ENCODE data around the gene SPDYE6. TPM values are rescaled to one million over a fixed set of nuclear protein-coding genes. Genes with fewer than 3 reads are reported as not detected.

Gene SPDYE6
- total and polyA plus RNA-seq, 7 experiments from 2014 or later: 0.14 to 0.51 (median 0.25) TPM; not detected in 4

- H3K9me3 Mint-ChIP-seq: peaks cover 0 to 2% (median 0%) of the 10 kb centered on the region in 11 donors
- Histone ChIP-seq H3K9me3 (ENCODE audit: control insufficient read depth in 2 of 3, low read length in 3 of 3) (no peaks in the 10 kb centered on the region), H3K36me3 (ENCODE audit: control insufficient read depth in 2 of 3, insufficient read depth in 3 of 3, low read length in 3 of 3) (peaks cover 0 to 33% (median 4%) of the 10 kb centered on the region in 3 experiments), H3K4me1 (ENCODE audit: control insufficient read depth in 2 of 2, insufficient read depth in 2 of 2, low read length in 2 of 2) (peaks cover 9 to 15% of the 10 kb centered on the region in 2 donors), H3K27me3 (ENCODE audit: control insufficient read depth in 2 of 2, insufficient read depth in 2 of 2, low read length in 2 of 2) (no peaks in the 10 kb centered on the region), H3K27ac (ENCODE audit: low read depth, low read length) (peak overlapping the region; percentile 86), H3K4me3 (ENCODE audit: low read length) (peak overlapping the region; percentile 92)
- ATAC-seq (no peak), DNase-seq (no peak)
- peaks cover 12 to 35% (median 22%) of the 10 kb centered on the region in 7 donors for H3K4me1 Mint-ChIP-seq
- no peaks in the 10 kb centered on the region for H3K27me3 Mint-ChIP-seq
- POLR2A ChIA-PET: interaction anchor here (0.6 to 2.5 kb wide), 14 partner anchors 8 to 114 kb away, joined by 3 to 17 read pairs (median 5); partner anchors contain the start of genes ALKBH4 and LRWD1
- H3K4me3 Mint-ChIP-seq: peak overlapping the region; percentile 89 to 98 (median 96)
- CTCF ChIA-PET: interaction anchor here (0.8 to 2.3 kb wide), 3 partner anchors 13 to 70 kb away, joined by 4 to 5 read pairs (median 4); no protein-coding TSS in a partner anchor
- peaks cover 0 to 15% (median 10%) of the 10 kb centered on the region in 5 donors for H3K36me3 Mint-ChIP-seq
- intact Hi-C loops (cut with micrococcal nuclease): loop anchor here (1.0 to 5.0 kb wide), 11 partner anchors 8 to 679 kb away; partner anchors contain the start of genes ALKBH4 (in 2 of the 2), LRWD1 (in 2 of the 2), ARMC10 (in 1 of the 2) and ORAI2 (in 1 of the 2)
- H3K27ac Mint-ChIP-seq: peak overlapping the region; percentile 87 to 99 (median 98)
Measured at GRCh38 chr7:102396710-102397019, 40.4 kb upstream of the SPDYE6 start.

DNA sequence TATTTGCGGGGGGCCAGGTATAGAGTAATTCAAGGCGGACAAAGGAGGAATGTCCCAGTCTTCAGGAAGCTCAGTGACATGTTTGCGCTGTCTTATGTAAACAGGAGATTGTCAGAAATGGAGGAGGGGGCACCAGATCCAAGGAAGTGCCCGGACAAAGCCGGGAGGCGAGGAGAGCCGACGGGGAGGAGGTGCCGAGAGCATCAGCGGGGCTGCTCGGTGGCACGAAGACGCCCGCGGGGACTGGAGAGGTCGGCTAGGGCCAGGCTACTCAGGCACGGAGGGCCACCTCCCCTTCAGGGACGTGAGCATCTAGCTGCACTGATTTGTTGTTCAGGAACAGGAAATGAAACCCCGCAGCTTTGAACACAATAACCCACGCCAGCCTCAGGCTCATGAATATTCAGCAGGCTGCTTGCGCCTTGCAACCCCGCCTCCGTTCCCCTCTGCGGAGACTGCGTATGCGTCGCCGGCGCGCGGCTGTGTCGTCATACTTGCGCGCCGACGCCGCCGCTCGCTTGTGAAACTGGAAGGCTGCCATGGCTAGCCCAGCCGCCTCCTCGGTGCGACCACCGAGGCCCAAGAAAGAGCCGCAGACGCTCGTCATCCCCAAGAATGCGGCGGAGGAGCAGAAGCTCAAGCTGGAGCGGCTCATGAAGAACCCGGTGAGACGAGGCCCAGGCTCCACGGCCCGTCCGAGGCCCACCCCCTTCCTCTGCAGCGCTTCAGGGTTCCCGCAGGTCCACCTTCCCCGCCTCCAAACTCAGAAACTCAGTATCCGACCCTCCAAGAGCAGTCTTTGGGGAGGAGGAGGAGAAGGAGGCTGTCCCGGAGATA is 39.8 kb upstream of the SPDYE6 start, which contains the start of gene PRKRIP1:
Gene PRKRIP1, plus strand, starts transcription at position 491 of the 837 bp plus-strand sequence. Its CDS starts 49 bp downstream, at position 540.
- Histone ChIP-seq H3K4me3 (ENCODE audit: low read length) (peak within 1 kb of the TSS; percentile 92), H3K4me1 (ENCODE audit: control insufficient read depth in 2 of 2, insufficient read depth in 2 of 2, low read length in 2 of 2) (peaks cover 9 to 15% of the 10 kb centered on the region in 2 donors), H3K27me3 (ENCODE audit: control insufficient read depth in 2 of 2, insufficient read depth in 2 of 2, low read length in 2 of 2) (no peaks in the 10 kb centered on the region), H3K36me3 (ENCODE audit: control insufficient read depth in 2 of 3, insufficient read depth in 3 of 3, low read length in 3 of 3) (peaks cover 0 to 30% (median 4%) of the 10 kb centered on the region in 3 experiments), H3K27ac (ENCODE audit: low read depth, low read length) (peak within 1 kb of the TSS; percentile 86), H3K9me3 (ENCODE audit: control insufficient read depth in 2 of 3, low read length in 3 of 3) (no peaks in the 10 kb centered on the region)
- Mint-ChIP-seq H3K9me3 (peaks cover 0 to 2% (median 0%) of the 10 kb centered on the region in 11 donors), H3K4me1 (peaks cover 12 to 34% (median 22%) of the 10 kb centered on the region in 7 donors), H3K27ac (peak within 1 kb of the TSS; percentile 87 to 99 (median 98)), H3K4me3 (peak within 1 kb of the TSS; percentile 89 to 98 (median 96)), H3K36me3 (peaks cover 0 to 14% (median 9%) of the 10 kb centered on the region in 5 donors), H3K27me3 (no peaks in the 10 kb centered on the region)
- intact Hi-C loops (cut with micrococcal nuclease): loop anchor here (1.0 to 5.0 kb wide), 11 partner anchors 8 to 679 kb away; partner anchors contain the start of genes ALKBH4 (in 2 of the 2), LRWD1 (in 2 of the 2), ARMC10 (in 1 of the 2) and ORAI2 (in 1 of the 2)
- peak; percentile 99 for ATAC-seq
- peak; percentile 58 to 95 (median 89) for DNase-seq
- POLR2A ChIA-PET: interaction anchor here (0.6 to 2.5 kb wide), 18 partner anchors 9 to 115 kb away, joined by 3 to 17 read pairs (median 5); partner anchors contain the start of genes ALKBH4 and LRWD1
- CTCF ChIA-PET: interaction anchor here (0.6 to 1.2 kb wide), 6 partner anchors 54 to 587 kb away, joined by 3 to 4 read pairs (median 3); no protein-coding TSS in a partner anchor

DNA sequence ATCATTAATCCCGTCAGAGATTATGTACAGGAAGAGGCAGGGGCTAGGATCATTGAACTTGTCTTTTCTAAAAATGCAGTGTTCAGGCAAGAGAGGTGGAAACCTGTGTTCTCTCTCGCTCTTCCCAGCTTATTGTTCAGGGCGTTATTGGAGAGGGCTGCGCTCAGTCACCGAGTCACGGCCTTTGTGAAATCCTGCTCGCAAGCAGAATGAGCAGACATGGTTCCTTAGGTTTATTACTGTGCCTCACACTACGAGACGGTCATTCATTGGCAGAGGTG is 39.3 kb upstream of the SPDYE6 start:
- peak overlapping the region; percentile 86 for H3K27ac ChIP-seq (ENCODE audit: low read depth, low read length)
- Mint-ChIP-seq H3K4me3 (peak overlapping the region; percentile 89 to 98 (median 96)), H3K27me3 (no peaks in the 10 kb centered on the region), H3K27ac (peak overlapping the region; percentile 87 to 99 (median 98)), H3K4me1 (peaks cover 12 to 30% (median 22%) of the 10 kb centered on the region in 7 donors), H3K9me3 (peaks cover 0 to 2% (median 0%) of the 10 kb centered on the region in 11 donors), H3K36me3 (peaks cover 0 to 10% (median 4%) of the 10 kb centered on the region in 5 donors)
- DNase-seq: peak in 1 of 9 donors; percentile 16
- no peaks in the 10 kb centered on the region for H3K27me3 ChIP-seq (ENCODE audit: control insufficient read depth in 2 of 2, insufficient read depth in 2 of 2, low read length in 2 of 2)
- H3K4me1 ChIP-seq (ENCODE audit: control insufficient read depth in 2 of 2, insufficient read depth in 2 of 2, low read length in 2 of 2): peaks cover 9 to 15% of the 10 kb centered on the region in 2 donors
- ChIA-PET CTCF (interaction anchor here (0.9 to 1.1 kb wide), 3 partner anchors 17 to 117 kb away, joined by 3 to 5 read pairs (median 4); no protein-coding TSS in a partner anchor), POLR2A (interaction anchor here (1.0 to 2.5 kb wide), 12 partner anchors 9 to 115 kb away, joined by 4 to 17 read pairs (median 6); partner anchors contain the start of genes ALKBH4 and LRWD1)
- peaks cover 0 to 24% (median 4%) of the 10 kb centered on the region in 3 experiments for H3K36me3 ChIP-seq (ENCODE audit: control insufficient read depth in 2 of 3, insufficient read depth in 3 of 3, low read length in 3 of 3)
- peak overlapping the region; percentile 92 for H3K4me3 ChIP-seq (ENCODE audit: low read length)
- intact Hi-C loops (cut with micrococcal nuclease): loop anchor here in 1 of 2 donors (5.0 kb wide), 1 partner anchor 33 kb away; no protein-coding TSS in a partner anchor
- no peaks in the 10 kb centered on the region for H3K9me3 ChIP-seq (ENCODE audit: control insufficient read depth in 2 of 3, low read length in 3 of 3)
- ATAC-seq: no peak

GRCh38 chr7:102393467-102393866 is 37.2 kb upstream of the SPDYE6 start:
- H3K4me1 ChIP-seq (ENCODE audit: control insufficient read depth in 2 of 2, insufficient read depth in 2 of 2, low read length in 2 of 2): peaks cover 9 to 15% of the 10 kb centered on the region in 2 donors
- H3K27me3 ChIP-seq (ENCODE audit: control insufficient read depth in 2 of 2, insufficient read depth in 2 of 2, low read length in 2 of 2): no peaks in the 10 kb centered on the region
- peaks cover 0 to 6% (median 0%) of the 10 kb centered on the region in 5 donors for H3K36me3 Mint-ChIP-seq
- H3K27ac ChIP-seq (ENCODE audit: low read depth, low read length): no peak overlapping the region
- no peaks in the 10 kb centered on the region for H3K27me3 Mint-ChIP-seq
- no peaks in the 10 kb centered on the region for H3K9me3 ChIP-seq (ENCODE audit: control insufficient read depth in 2 of 3, low read length in 3 of 3)
- DNase-seq (no peak), ATAC-seq (no peak)
- H3K4me3 ChIP-seq (ENCODE audit: low read length): no peak overlapping the region
- no peak overlapping the region for H3K4me3 Mint-ChIP-seq
- H3K9me3 Mint-ChIP-seq: no peaks in the 10 kb centered on the region
- CTCF ChIA-PET: interaction anchor here (0.5 to 1.2 kb wide), 5 partner anchors 72 to 907 kb away, joined by 3 to 5 read pairs (median 3); no protein-coding TSS in a partner anchor
- peaks cover 12 to 26% (median 21%) of the 10 kb centered on the region in 7 donors for H3K4me1 Mint-ChIP-seq
- POLR2A ChIA-PET: interaction anchor here (0.7 kb wide), 1 partner anchor 111 kb away, joined by 3 read pairs; no protein-coding TSS in a partner anchor
- H3K27ac Mint-ChIP-seq: peak overlapping the region in 3 of 9 donors; percentile 63 to 98 (median 78)
- intact Hi-C loops (cut with micrococcal nuclease): loop anchor here in 1 of 2 donors (5.0 kb wide), 1 partner anchor 851 kb away; no protein-coding TSS in a partner anchor
- peaks cover 0 to 9% (median 0%) of the 10 kb centered on the region in 3 experiments for H3K36me3 ChIP-seq (ENCODE audit: control insufficient read depth in 2 of 3, insufficient read depth in 3 of 3, low read length in 3 of 3)

- H3K4me1 ChIP-seq (ENCODE audit: control insufficient read depth in 2 of 2, insufficient read depth in 2 of 2, low read length in 2 of 2): peaks cover 8 to 12% of the 10 kb centered on the region in 2 donors
- peaks cover 9 to 18% (median 13%) of the 10 kb centered on the region in 7 donors for H3K4me1 Mint-ChIP-seq
- ChIA-PET POLR2A (no interaction called here), CTCF (interaction anchor here (0.8 to 1.6 kb wide), 4 partner anchors 13 to 113 kb away, joined by 3 to 4 read pairs (median 4); no protein-coding TSS in a partner anchor)
- H3K27ac Mint-ChIP-seq: peak overlapping the region in 4 of 9 donors; percentile 7 to 88 (median 16)
- no peaks in the 10 kb centered on the region for H3K27me3 ChIP-seq (ENCODE audit: control insufficient read depth in 2 of 2, insufficient read depth in 2 of 2, low read length in 2 of 2)
- ATAC-seq (no peak), DNase-seq (no peak)
- peaks cover 0 to 6% (median 0%) of the 10 kb centered on the region in 5 donors for H3K36me3 Mint-ChIP-seq
- no peaks in the 10 kb centered on the region for H3K9me3 Mint-ChIP-seq
- H3K27me3 Mint-ChIP-seq: no peaks in the 10 kb centered on the region
- no peak overlapping the region for H3K4me3 Mint-ChIP-seq
- no peak overlapping the region for H3K4me3 ChIP-seq (ENCODE audit: low read length)
- intact Hi-C loops (cut with micrococcal nuclease): loop anchor here in 1 of 2 donors (5.0 kb wide), 1 partner anchor 850 kb away; no protein-coding TSS in a partner anchor
- no peak overlapping the region for H3K27ac ChIP-seq (ENCODE audit: low read depth, low read length)
- no peaks in the 10 kb centered on the region for H3K9me3 ChIP-seq (ENCODE audit: control insufficient read depth in 2 of 3, low read length in 3 of 3)
- peaks cover 0 to 9% (median 0%) of the 10 kb centered on the region in 3 experiments for H3K36me3 ChIP-seq (ENCODE audit: control insufficient read depth in 2 of 3, insufficient read depth in 3 of 3, low read length in 3 of 3)
Measured at GRCh38 chr7:102392330-102392729, 36.1 kb upstream of the SPDYE6 start.
